CD14-positive monocyte (primary cell): ENCODE data around the gene VARS2. TPM values are rescaled to one million over a fixed set of nuclear protein-coding genes. Genes with fewer than 3 reads are reported as not detected.
"Not testable (repeated sequence)": the region's sequence is repeated elsewhere in the genome, so short reads cannot be mapped to it uniquely, and the experiment has no call there.

Experiments used
- DNase-seq, 3 donors: peaks; one replicate each; pipeline ENCODE4 v3.0.0-alpha.2; 2011 to 2022
- H2AFZ ChIP-seq: 2 replicates; pipeline ENCODE4 v1.6.0; 2012; ENCODE audit warnings: mild to moderate bottlenecking, low read depth, low read length, inconsistent platforms; ENCODE audit not compliant: insufficient read depth, poor library complexity, severe bottlenecking
- H3K27ac ChIP-seq, 2 donors: 1 replicate in 1 of 2; 2 replicates in 1 of 2; pipeline ENCODE4 v1.5.1; 2012 to 2013; ENCODE audit warnings: low read length in 2 of 2, control low read depth in 1 of 2, inconsistent platforms in 1 of 2, low read depth in 1 of 2, mild to moderate bottlenecking in 1 of 2
- H3K27me3 ChIP-seq, 2 donors: one replicate each; pipeline versions ENCODE4 v1.6.0 to v1.6.1; 2011 to 2013; ENCODE audit warnings: low read length in 2 of 2; ENCODE audit not compliant: control insufficient read depth in 2 of 2, insufficient read depth in 2 of 2
- H3K36me3 ChIP-seq, 2 donors: replicated peaks in 1 of 2; 1 replicate in 1 of 2; 2 replicates in 1 of 2; pipeline versions ENCODE4 v1.5.1 to v1.6.1; 2012 to 2013; ENCODE audit warnings: low read length in 2 of 2, control low read depth in 1 of 2, inconsistent platforms in 1 of 2, mild to moderate bottlenecking in 1 of 2; ENCODE audit not compliant: insufficient read depth in 2 of 2, control insufficient read depth in 1 of 2
- H3K4me1 ChIP-seq, 2 donors: 1 replicate in 1 of 2; 2 replicates in 1 of 2; pipeline versions ENCODE4 v1.5.1 to v1.6.1; 2012 to 2013; ENCODE audit warnings: low read length in 2 of 2, control low read depth in 1 of 2, inconsistent platforms in 1 of 2, mild to moderate bottlenecking in 1 of 2, moderate library complexity in 1 of 2; ENCODE audit not compliant: insufficient read depth in 2 of 2, control insufficient read depth in 1 of 2
- H3K4me2 ChIP-seq: replicated peaks from 2 replicates; pipeline ENCODE3; 2012; ENCODE audit warnings: low read length, moderate library complexity, mild to moderate bottlenecking; ENCODE audit not compliant: poor library complexity, severe bottlenecking; ENCODE audit errors: extremely low read depth
- H3K4me3 ChIP-seq, 3 experiments: fragments of 200-600 bp in 1 of 3; sonication (generic) in 1 of 3; replicated peaks in 1 of 3; 1 replicate in 2 of 3; 2 replicates in 1 of 3; pipeline ENCODE4 v1.5.1; 2011 to 2013; ENCODE audit warnings: low read length in 3 of 3, mild to moderate bottlenecking in 3 of 3, control low read depth in 2 of 3, low read depth in 2 of 3, inconsistent platforms in 1 of 3, moderate library complexity in 1 of 3
- H3K79me2 ChIP-seq: 2 replicates; pipeline ENCODE4 v1.6.0; 2012; ENCODE audit warnings: mild to moderate bottlenecking, control low read depth, inconsistent platforms, low read length, moderate library complexity; ENCODE audit not compliant: insufficient read depth
- H3K9ac ChIP-seq: 2 replicates; pipeline ENCODE4 v1.6.0; 2017; ENCODE audit warnings: low read length, mild to moderate bottlenecking; ENCODE audit not compliant: insufficient read depth, poor library complexity, severe bottlenecking
- H3K9me3 ChIP-seq, 2 donors: replicated peaks in 1 of 2; 1 replicate in 1 of 2; 2 replicates in 1 of 2; pipeline versions ENCODE4 v1.5.1 to v1.6.1; 2012 to 2013; ENCODE audit warnings: low read length in 2 of 2, control low read depth in 1 of 2; ENCODE audit not compliant: control insufficient read depth in 1 of 2, insufficient read depth in 1 of 2
- H4K20me1 ChIP-seq: 2 replicates; pipeline ENCODE4 v1.6.0; 2012; ENCODE audit warnings: mild to moderate bottlenecking, low read length, control low read depth, moderate library complexity; ENCODE audit not compliant: insufficient read depth
- H3K27ac Mint-ChIP-seq, 7 donors: one replicate each; pipeline ENCODE4 v1.8.0; 2020; ENCODE audit warnings: mild to moderate bottlenecking in 7 of 7, mixed read lengths in 7 of 7, moderate library complexity in 6 of 7, inconsistent platforms in 2 of 7
- H3K27me3 Mint-ChIP-seq, 3 donors: one replicate each; pipeline ENCODE4 v1.8.0; 2021 to 2022; ENCODE audit warnings: low read depth in 3 of 3, mild to moderate bottlenecking in 3 of 3, mixed read lengths in 3 of 3, moderate library complexity in 3 of 3, inconsistent platforms in 1 of 3
- H3K36me3 Mint-ChIP-seq, 2 donors: one replicate each; pipeline ENCODE4 v1.8.0; 2020; ENCODE audit warnings: mixed read lengths in 2 of 2, inconsistent platforms in 1 of 2, mild to moderate bottlenecking in 1 of 2
- H3K4me1 Mint-ChIP-seq: one replicate; pipeline ENCODE4 v1.8.0; 2020; ENCODE audit warnings: mild to moderate bottlenecking, mixed read lengths
- H3K4me3 Mint-ChIP-seq, 2 donors: one replicate each; pipeline ENCODE4 v1.8.0; 2020; ENCODE audit warnings: mild to moderate bottlenecking in 2 of 2, mixed read lengths in 2 of 2, moderate library complexity in 1 of 2
- H3K9me3 Mint-ChIP-seq, 7 donors: one replicate each; pipeline ENCODE4 v1.8.0; 2020 to 2022; ENCODE audit warnings: mixed read lengths in 7 of 7, mild to moderate bottlenecking in 6 of 7, moderate library complexity in 6 of 7, inconsistent platforms in 2 of 7
- CTCF ChIP-seq: fragments of 200-600 bp; IDR thresholded peaks from one replicate; pipeline ENCODE4 v1.8.0; 2022; ENCODE audit warnings: antibody characterized with exemption, mild to moderate bottlenecking
- WGBS: methylation state at CpG from one replicate; pipeline ENCODE4 v1.1.5; 2013; ENCODE audit warnings: missing lambda C conversion rate; ENCODE audit not compliant: insufficient coverage; 5-methylcytosine and 5-hydroxymethylcytosine counted together
- intact Hi-C, 2 donors: fragments of 100-400 bp; cut with micrococcal nuclease; formaldehyde crosslinking; loops; one replicate each; pipeline versions ENCODE4 v1.15.0 to v1.15.1; 2023
- polyA plus RNA-seq, 3 donors: library from polyadenylated mRNA; depleted of rRNA in 1 of 3; unstranded in 2 of 3; stranded (reverse) in 1 of 3; fragments of 300-500 nt in 2 of 3; fragments of >200 nt in 1 of 3; fragmentation: Illumina TruSeq in 2 of 3; gene quantifications; 1 replicate in 2 of 3; 2 replicates in 1 of 3; pipeline ENCODE4 v1.2.3, GENCODE V29; 2012 to 2021

The VARS2 gene
- polyA plus RNA-seq, 3 donors: 7.6 to 15.5 (median 8.1) TPM

GRCh38 chr6:30907758-30908591, 6.1 kb upstream of the VARS2 start, which contains the start of gene GTF2H4:
Gene GTF2H4 (plus strand): TSS chr6:30908207.
- no peak for TF ChIP-seq CTCF
- no peaks in the 10 kb centered on the region for H3K9me3 ChIP-seq
- WGBS: under 1% methylated on average over 45 of the region's 49 CpGs
- Mint-ChIP-seq H3K27me3 (peaks cover 0 to 3% (median 0%) of the 10 kb centered on the region in 3 donors), H3K4me1 (peaks cover 17% of the 10 kb centered on the region), H3K4me3 (peak within 1 kb of the TSS; percentile 99), H3K9me3 (no peaks in the 10 kb centered on the region), H3K27ac (peak within 1 kb of the TSS; percentile 55 to 92 (median 85)), H3K36me3 (peaks cover 24 to 28% of the 10 kb centered on the region in 2 donors)
- no peaks in the 10 kb centered on the region for H4K20me1 ChIP-seq
- H3K27me3 ChIP-seq: no peaks in the 10 kb centered on the region
- peaks cover 19 to 35% of the 10 kb centered on the region in 2 donors for H3K36me3 ChIP-seq
- DNase-seq: peak; percentile 92 to 97 (median 94)
- intact Hi-C loops: no loop called here
- H3K4me3 ChIP-seq: peak within 1 kb of the TSS; percentile 68 to 100 (median 79)
- peak within 1 kb of the TSS; percentile 93 for H2AFZ ChIP-seq
- H3K27ac ChIP-seq: peak within 1 kb of the TSS in 1 of 2 donors; percentile 67
- peaks cover 12 to 14% of the 10 kb centered on the region in 2 donors for H3K4me1 ChIP-seq
- peak within 1 kb of the TSS; percentile 61 for H3K9ac ChIP-seq
- H3K79me2 ChIP-seq: peaks cover 14% of the 10 kb centered on the region
- peak within 1 kb of the TSS; percentile 90 for H3K4me2 ChIP-seq

GRCh38 chr6:30908700-30909099, 5.3 kb upstream of the VARS2 start:
- Histone ChIP-seq H3K79me2 (peaks cover 14% of the 10 kb centered on the region), H3K4me1 (peaks cover 15 to 19% of the 10 kb centered on the region in 2 donors), H3K9ac (peak overlapping the region; percentile 61), H3K27ac (no peak overlapping the region), H3K4me3 (peak overlapping the region; percentile 68 to 100 (median 79)), H2AFZ (peak overlapping the region; percentile 93), H3K9me3 (no peaks in the 10 kb centered on the region), H3K36me3 (peaks cover 19 to 36% of the 10 kb centered on the region in 2 donors), H3K4me2 (peak overlapping the region; percentile 90), H3K27me3 (no peaks in the 10 kb centered on the region), H4K20me1 (no peaks in the 10 kb centered on the region)
- peak overlapping the region; percentile 99 for H3K4me3 Mint-ChIP-seq
- peak overlapping the region in 3 of 7 donors; percentile 22 to 92 (median 55) for H3K27ac Mint-ChIP-seq
- no peaks in the 10 kb centered on the region for H3K9me3 Mint-ChIP-seq
- peaks cover 23% of the 10 kb centered on the region for H3K4me1 Mint-ChIP-seq
- intact Hi-C loops: no loop called here
- 36% methylated on average over 2 of the region's 2 CpGs for WGBS
- H3K36me3 Mint-ChIP-seq: peaks cover 26 to 32% of the 10 kb centered on the region in 2 donors
- no peak for DNase-seq
- TF ChIP-seq CTCF: no peak
- peaks cover 0 to 2% (median 0%) of the 10 kb centered on the region in 3 donors for H3K27me3 Mint-ChIP-seq

GRCh38 chr6:30910473-30910872, 3.6 kb upstream of the VARS2 start:
- DNase-seq, H3K9ac ChIP-seq, H3K4me3 ChIP-seq, H3K4me3 Mint-ChIP-seq, H3K9me3 ChIP-seq, H2AFZ ChIP-seq, H3K27me3 ChIP-seq, H3K27ac Mint-ChIP-seq, H3K9me3 Mint-ChIP-seq, H3K27me3 Mint-ChIP-seq, H4K20me1 ChIP-seq, H3K27ac ChIP-seq, H3K4me2 ChIP-seq: not testable (repeated sequence)
- H3K4me1 ChIP-seq: peaks cover 27 to 37% of the 10 kb centered on the region in 2 donors
- peaks cover 19 to 36% of the 10 kb centered on the region in 2 donors for H3K36me3 ChIP-seq
- peaks cover 14% of the 10 kb centered on the region for H3K79me2 ChIP-seq
- Mint-ChIP-seq H3K36me3 (peaks cover 26 to 32% of the 10 kb centered on the region in 2 donors), H3K4me1 (peaks cover 36% of the 10 kb centered on the region)
- WGBS: 100% methylated on average over 10 of the region's 12 CpGs
- intact Hi-C loops: loop anchor here in 1 of 2 donors (10.0 kb wide), 1 partner anchor 174 kb away; no protein-coding TSS in a partner anchor
